Memory B cell (primary cell): Measurements from ENCODE around the gene ADAMTSL4.
"Not testable (repeated sequence)": the region's sequence is repeated elsewhere in the genome, so short reads cannot be mapped to it uniquely, and the experiment has no call there.

Experiments used
- ATAC-seq: fragments of 150-1000 bp; cut with Tn5 transposase; 2 replicates; pipeline ENCODE4 v1.10.0; 2021; ENCODE audit warnings: low read depth, mild to moderate bottlenecking, moderate library complexity
- DNase-seq, 2 donors: peaks; one replicate each; pipeline ENCODE4 v3.0.0; 2022; ENCODE audit warnings: low spot score in 2 of 2
- H3K27ac Mint-ChIP-seq: one replicate; pipeline ENCODE4 v1.8.0; 2022; ENCODE audit warnings: mild to moderate bottlenecking, moderate library complexity, mixed read lengths
- H3K27me3 Mint-ChIP-seq: one replicate; pipeline ENCODE4 v1.8.0; 2022; ENCODE audit warnings: mixed read lengths
- H3K36me3 Mint-ChIP-seq: one replicate; pipeline ENCODE4 v1.8.0; 2022; ENCODE audit warnings: mild to moderate bottlenecking, mixed read lengths
- H3K4me1 Mint-ChIP-seq: one replicate; pipeline ENCODE4 v1.8.0; 2022; ENCODE audit warnings: mixed read lengths
- H3K4me3 Mint-ChIP-seq: one replicate; pipeline ENCODE4 v1.8.0; 2022; ENCODE audit warnings: mild to moderate bottlenecking, moderate library complexity, mixed read lengths
- H3K9me3 Mint-ChIP-seq: one replicate; pipeline ENCODE4 v1.8.0; 2022; ENCODE audit warnings: mixed read lengths

The ADAMTSL4 gene

DNA sequence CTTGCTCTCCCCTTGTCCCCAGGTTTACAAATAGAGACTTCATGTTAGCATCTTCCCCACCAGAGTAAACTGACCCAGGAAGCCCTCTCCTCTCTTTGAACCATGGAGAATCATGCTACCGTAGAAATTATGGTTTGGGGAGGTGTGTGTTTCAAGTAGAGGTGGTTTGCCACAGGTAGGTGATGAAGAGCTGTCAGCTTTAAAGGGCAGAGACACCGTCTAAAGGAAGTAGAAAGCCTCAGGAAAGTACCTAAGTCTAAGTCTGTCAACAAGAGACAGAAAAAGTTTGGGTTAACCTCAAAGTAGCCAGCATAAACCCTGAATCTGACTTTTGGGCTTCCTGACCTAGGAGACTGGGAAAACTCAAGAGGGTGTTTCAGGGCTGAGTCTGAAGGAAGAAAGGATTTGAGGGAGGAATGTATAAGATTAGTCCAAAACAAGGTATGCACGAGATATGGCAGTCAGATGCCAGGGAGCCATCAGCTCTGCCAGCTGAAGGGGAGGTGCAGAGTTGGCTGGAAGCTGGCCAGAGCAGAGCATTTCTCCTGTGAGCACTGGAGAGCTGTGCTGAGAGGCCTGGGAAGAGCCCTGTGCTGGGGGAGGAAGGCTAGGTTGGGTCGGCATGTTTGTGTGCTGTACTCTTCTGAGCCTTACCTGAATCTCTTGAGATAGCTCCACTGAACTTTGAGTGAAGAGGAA, 14.3 kb downstream of the ADAMTSL4 start:
- ATAC-seq (peak; percentile 50), DNase-seq (peak in 1 of 2 donors; percentile 64)
- Mint-ChIP-seq H3K36me3 (no peaks in the 10 kb centered on the region), H3K9me3 (no peaks in the 10 kb centered on the region), H3K4me3 (peak overlapping the region; percentile 96), H3K27ac (peak overlapping the region; percentile 100), H3K4me1 (peaks cover 48% of the 10 kb centered on the region), H3K27me3 (no peaks in the 10 kb centered on the region)

- H3K4me1 Mint-ChIP-seq, result peaks cover 53% of the 10 kb centered on the region
- DNase-seq (no peak), ATAC-seq (no peak)
- peak overlapping the region; percentile 96 for H3K4me3 Mint-ChIP-seq
- no peaks in the 10 kb centered on the region for H3K27me3 Mint-ChIP-seq
- H3K36me3 Mint-ChIP-seq, result no peaks in the 10 kb centered on the region
- no peaks in the 10 kb centered on the region for H3K9me3 Mint-ChIP-seq
- peak overlapping the region; percentile 100 for H3K27ac Mint-ChIP-seq
Observed at GRCh38 chr1:150564051-150564991, 15.1 kb downstream of the ADAMTSL4 start.

- H3K27me3 Mint-ChIP-seq, DNase-seq, H3K9me3 Mint-ChIP-seq, H3K36me3 Mint-ChIP-seq, ATAC-seq: not testable (repeated sequence)
- H3K4me3 Mint-ChIP-seq, result peak overlapping the region; percentile 37
- peak overlapping the region; percentile 100 for H3K27ac Mint-ChIP-seq
- H3K4me1 Mint-ChIP-seq, result peaks cover 59% of the 10 kb centered on the region
Observed at GRCh38 chr1:150565240-150565991, 16.2 kb downstream of the ADAMTSL4 start.

- Mint-ChIP-seq H3K36me3 (peaks cover 6% of the 10 kb centered on the region), H3K9me3 (no peaks in the 10 kb centered on the region), H3K27me3 (no peaks in the 10 kb centered on the region), H3K4me1 (peaks cover 58% of the 10 kb centered on the region), H3K4me3 (peak overlapping the region; percentile 84), H3K27ac (peak overlapping the region; percentile 98)
- DNase-seq (no peak), ATAC-seq (no peak)
Observed at GRCh38 chr1:150566589-150567340, 17.6 kb downstream of the ADAMTSL4 start.

GRCh38 chr1:150567341-150567716, 18.1 kb downstream of the ADAMTSL4 start:
- Mint-ChIP-seq H3K4me3 (peak overlapping the region; percentile 84), H3K27ac (peak overlapping the region; percentile 98), H3K36me3 (peaks cover 6% of the 10 kb centered on the region), H3K4me1 (peaks cover 58% of the 10 kb centered on the region), H3K9me3 (no peaks in the 10 kb centered on the region), H3K27me3 (no peaks in the 10 kb centered on the region)
- ATAC-seq, result peak; percentile 20
- DNase-seq, result peak in 1 of 2 donors; percentile 53

DNA sequence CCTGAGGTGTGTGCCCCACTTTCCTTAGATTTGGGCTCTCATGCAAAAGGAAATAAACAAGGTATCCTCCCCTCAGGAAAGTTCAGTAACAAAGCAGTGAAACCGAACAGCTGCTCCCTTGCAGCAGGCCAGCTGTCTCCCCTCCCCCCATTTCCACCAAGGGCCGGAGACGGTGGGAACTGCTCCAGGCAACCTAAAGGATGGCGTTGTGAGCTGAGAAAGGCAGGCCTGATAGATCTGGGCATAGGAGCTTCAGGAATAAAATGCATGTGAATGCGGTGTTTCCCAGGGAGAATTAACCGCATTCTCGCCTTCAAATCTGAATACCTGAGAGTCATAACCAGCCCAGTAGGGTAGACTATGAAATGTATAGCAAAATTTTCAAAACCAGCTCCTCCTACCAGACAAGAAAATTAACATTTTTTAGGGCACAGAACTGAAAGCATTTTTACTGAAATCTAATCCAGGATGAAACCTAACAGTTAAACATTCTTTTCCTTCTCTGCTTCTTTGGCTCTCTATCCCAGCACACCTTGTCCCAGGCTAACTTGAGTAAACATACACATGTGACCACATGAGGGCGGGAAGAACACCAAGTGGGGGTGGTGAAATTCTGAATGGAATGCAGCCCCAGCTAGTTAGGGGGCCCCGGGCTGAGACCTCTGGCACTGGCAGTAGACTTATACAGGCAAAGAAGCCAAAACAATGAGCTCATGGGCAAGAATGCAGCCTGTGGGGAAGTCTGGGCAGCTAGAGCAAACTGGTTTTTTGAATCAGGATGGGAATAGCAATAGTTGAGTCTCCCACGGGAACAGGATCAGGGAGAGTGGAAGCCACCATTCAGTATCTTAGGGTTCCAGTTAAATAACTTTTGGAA, 18.7 kb downstream of the ADAMTSL4 start:
- H3K36me3 Mint-ChIP-seq, result peaks cover 8% of the 10 kb centered on the region

DNA sequence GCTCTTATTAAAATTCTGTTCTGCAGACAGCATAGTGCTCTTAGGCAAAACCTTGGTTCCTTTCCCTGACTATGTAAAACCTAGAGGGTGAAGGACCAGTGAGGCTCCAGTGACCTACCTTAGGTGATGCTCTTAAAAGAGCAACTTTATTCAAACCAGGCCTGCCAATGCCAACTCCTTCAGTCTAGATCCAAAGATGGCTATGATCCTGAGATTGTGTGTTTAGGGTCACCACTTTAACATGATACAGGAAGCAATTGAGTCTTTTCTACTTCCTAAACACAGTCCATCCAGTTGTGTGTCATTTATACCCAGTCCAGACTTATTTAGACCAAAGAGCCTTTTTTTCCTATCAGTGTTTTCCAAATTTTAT, 19.4 kb downstream of the ADAMTSL4 start:
- H3K27ac Mint-ChIP-seq, result peak overlapping the region; percentile 98
- peaks cover 8% of the 10 kb centered on the region for H3K36me3 Mint-ChIP-seq
- peaks cover 49% of the 10 kb centered on the region for H3K4me1 Mint-ChIP-seq
- DNase-seq (no peak), ATAC-seq (no peak)
- H3K9me3 Mint-ChIP-seq, result no peaks in the 10 kb centered on the region
- no peaks in the 10 kb centered on the region for H3K27me3 Mint-ChIP-seq
- H3K4me3 Mint-ChIP-seq, result peak overlapping the region; percentile 84

More for the DNA sequence above, 18.7 kb downstream of the ADAMTSL4 start:
- no peaks in the 10 kb centered on the region for H3K27me3 Mint-ChIP-seq
- H3K4me3 Mint-ChIP-seq, result peak overlapping the region; percentile 84
- ATAC-seq (no peak), DNase-seq (no peak)
- peak overlapping the region; percentile 98 for H3K27ac Mint-ChIP-seq
- H3K9me3 Mint-ChIP-seq, result no peaks in the 10 kb centered on the region
- H3K4me1 Mint-ChIP-seq, result peaks cover 55% of the 10 kb centered on the region

DNA sequence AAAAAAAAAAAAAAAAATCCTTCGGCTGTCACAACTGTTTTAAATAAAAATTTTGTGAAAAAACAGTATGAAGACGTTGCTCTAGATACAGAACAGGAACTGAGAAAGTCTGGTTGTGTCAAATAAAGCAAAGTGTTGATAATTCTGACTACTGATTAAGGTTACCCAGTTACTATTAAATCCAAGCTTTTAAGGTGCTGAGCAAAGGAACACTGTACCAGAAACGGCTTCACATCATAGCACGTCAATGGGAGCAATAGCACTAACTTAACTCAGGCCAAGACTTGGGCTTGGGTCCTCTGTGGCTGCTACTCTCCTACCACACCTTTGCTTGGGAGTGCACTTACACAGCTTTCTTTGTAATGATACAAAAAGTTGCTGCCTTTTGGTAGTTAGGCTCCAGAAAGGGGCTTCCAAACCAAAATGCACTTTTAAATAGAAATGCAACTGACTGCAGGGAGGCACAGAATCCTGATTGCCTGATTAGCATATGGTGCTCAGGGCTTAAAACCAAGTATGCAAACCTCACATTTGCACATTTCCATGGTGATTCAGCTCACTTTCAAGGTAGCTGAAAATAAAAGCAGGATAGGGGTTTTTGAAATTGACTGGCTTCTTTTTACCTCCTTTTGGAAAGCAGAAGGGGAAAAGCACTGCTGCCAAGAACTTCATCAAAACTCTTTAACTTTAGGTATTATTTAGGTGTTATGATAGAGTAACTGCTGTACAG, 23.9 kb downstream of the ADAMTSL4 start:
- DNase-seq, result no peak
- Mint-ChIP-seq H3K4me3 (peak overlapping the region; percentile 76), H3K4me1 (peaks cover 38% of the 10 kb centered on the region), H3K36me3 (peaks cover 41% of the 10 kb centered on the region), H3K27me3 (no peaks in the 10 kb centered on the region), H3K27ac (peak overlapping the region; percentile 91), H3K9me3 (no peaks in the 10 kb centered on the region)
- peak; percentile 64 for ATAC-seq

DNA sequence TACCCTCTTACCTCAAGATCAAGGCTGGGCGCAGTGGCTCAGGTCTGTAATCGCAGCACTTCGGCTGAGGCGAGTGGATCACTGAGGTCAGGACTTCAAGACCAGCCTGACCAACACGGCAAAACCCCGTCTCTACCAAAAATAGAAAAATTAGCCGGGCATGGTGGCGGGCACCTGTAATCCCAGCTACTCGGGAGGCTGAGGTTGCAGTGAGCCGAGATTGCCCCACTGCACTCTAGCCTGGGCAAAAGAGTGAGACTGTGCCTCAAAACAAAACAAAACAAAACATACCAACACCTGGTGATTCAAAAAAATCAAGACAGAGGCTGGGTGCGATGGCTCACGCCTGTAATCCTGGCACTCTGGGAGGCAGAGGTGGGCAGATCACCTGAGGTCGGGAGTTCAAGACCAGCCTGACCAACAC, 24.5 kb downstream of the ADAMTSL4 start:
- H3K36me3 Mint-ChIP-seq, result peaks cover 47% of the 10 kb centered on the region
- H3K4me1 Mint-ChIP-seq, result peaks cover 32% of the 10 kb centered on the region
- not testable (repeated sequence) for DNase-seq, H3K9me3 Mint-ChIP-seq, H3K27me3 Mint-ChIP-seq, ATAC-seq
- peak overlapping the region; percentile 76 for H3K4me3 Mint-ChIP-seq
- peak overlapping the region; percentile 91 for H3K27ac Mint-ChIP-seq

DNA sequence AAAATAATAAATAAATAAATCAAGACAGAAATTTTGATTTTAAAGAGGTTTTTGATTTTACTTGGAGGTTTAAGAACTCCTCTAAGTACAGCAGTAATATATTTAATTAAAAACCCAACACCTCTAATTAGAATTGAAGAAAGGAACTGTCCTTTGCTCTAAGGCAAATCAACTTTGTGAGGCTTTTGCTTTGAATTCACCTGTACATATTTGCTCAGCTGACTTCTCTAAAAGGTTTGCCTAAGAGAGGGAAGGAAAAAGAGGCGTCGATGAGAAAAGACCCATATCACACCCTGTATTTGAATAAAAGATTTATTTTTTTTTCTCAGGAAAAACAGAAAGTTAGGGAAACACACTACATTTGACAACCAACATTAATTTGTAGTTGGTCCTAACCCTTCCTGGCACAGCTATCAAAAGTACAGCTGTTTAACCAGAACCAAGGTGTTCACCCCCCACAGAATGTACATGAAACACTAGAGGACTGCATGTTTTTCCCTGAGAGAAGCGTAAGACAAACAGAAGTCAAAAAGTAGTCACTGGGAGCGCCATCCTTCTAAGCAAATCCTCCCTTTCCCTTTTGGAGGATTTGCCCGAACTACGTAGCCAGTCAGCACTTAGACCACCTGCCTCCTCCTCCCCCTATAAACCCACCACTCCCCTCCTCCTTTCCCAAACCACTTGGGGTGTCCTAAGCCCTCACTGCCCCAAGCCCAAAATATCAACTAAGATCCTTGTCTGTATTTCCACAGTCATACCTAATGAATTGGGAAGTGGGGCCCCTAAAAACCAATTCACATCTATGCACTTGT, 25.3 kb downstream of the ADAMTSL4 start:
- no peak for ATAC-seq
- peak overlapping the region; percentile 91 for H3K27ac Mint-ChIP-seq
- peak overlapping the region; percentile 94 for H3K4me3 Mint-ChIP-seq
- no peak for DNase-seq
- H3K36me3 Mint-ChIP-seq, result peaks cover 48% of the 10 kb centered on the region
- no peaks in the 10 kb centered on the region for H3K9me3 Mint-ChIP-seq
- peaks cover 27% of the 10 kb centered on the region for H3K4me1 Mint-ChIP-seq
- H3K27me3 Mint-ChIP-seq, result no peaks in the 10 kb centered on the region

- Mint-ChIP-seq H3K27me3 (no peaks in the 10 kb centered on the region), H3K4me1 (peaks cover 25% of the 10 kb centered on the region), H3K27ac (peak overlapping the region; percentile 91), H3K4me3 (peak overlapping the region; percentile 94), H3K9me3 (no peaks in the 10 kb centered on the region), H3K36me3 (peaks cover 44% of the 10 kb centered on the region)
- no peak for ATAC-seq
- no peak for DNase-seq
Observed at GRCh38 chr1:150575072-150575489, 25.9 kb downstream of the ADAMTSL4 start.
